GM18520 (cell line): ENCODE results near the gene IDH3G.

ENCODE experiments used
- ATAC-seq: cut with Tn5 transposase; IDR thresholded peaks from one replicate; pipeline ENCODE4 v1.9.1; 2021; ENCODE audit not compliant: unreplicated experiment

IDH3G gene

DNA sequence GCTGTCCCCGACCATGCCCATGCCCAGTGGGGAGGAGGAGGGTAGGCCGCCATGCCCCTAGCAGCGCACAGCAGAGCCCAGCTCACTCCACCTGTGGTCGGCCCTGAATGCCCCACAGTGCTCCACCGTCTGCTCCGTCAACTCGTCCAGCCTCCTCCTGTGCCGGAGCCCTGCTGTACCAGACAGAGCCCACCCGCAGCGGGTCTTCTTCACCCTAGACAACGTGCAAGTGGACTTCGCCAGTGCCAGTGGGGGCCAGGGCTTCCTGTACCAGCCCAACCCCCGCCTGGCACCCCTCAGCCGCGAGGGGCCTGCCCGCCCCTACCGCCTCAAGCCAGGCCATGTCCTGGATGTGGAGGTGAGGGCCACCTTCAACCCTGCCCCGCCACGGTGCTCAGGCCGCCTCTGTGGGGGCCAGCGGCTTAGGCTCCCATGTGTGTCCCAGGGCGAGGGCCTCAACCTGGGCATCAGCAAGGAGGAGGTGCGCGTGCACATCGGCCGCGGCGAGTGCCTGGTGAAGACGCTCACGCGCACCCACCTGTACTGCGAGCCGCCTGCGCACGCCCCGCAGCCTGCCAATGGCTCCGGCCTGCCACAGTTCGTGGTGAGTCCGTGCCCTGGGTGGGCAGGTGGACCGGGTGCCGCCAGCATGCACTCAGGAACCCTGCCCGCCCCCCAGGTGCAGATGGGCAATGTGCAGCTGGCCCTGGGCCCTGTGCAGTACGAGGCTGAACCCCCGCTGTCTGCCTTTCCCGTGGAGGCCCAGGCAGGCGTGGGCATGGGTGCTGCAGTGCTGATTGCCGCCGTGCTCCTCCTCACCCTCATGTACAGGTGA, 20.2 kb downstream of the IDH3G start:
- no peak for ATAC-seq

DNA sequence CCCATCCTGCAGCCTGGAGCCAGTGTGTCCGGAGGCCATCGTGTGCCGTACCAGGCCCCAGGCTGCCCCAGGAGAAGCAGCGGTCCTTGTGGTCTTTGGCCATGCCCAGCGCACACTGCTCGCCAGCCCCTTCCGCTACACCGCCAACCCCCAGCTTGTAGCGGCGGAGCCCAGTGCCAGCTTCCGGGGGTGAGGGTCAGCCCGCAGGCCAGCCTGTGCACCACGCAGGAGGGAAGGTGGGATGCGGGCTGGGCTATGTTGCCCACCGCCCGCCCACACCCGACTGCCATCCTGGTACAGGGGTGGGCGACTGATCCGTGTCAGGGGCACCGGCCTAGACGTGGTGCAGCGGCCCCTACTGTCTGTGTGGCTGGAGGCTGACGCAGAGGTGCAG, 21.0 kb downstream of the IDH3G start:
- ATAC-seq: no peak

DNA sequence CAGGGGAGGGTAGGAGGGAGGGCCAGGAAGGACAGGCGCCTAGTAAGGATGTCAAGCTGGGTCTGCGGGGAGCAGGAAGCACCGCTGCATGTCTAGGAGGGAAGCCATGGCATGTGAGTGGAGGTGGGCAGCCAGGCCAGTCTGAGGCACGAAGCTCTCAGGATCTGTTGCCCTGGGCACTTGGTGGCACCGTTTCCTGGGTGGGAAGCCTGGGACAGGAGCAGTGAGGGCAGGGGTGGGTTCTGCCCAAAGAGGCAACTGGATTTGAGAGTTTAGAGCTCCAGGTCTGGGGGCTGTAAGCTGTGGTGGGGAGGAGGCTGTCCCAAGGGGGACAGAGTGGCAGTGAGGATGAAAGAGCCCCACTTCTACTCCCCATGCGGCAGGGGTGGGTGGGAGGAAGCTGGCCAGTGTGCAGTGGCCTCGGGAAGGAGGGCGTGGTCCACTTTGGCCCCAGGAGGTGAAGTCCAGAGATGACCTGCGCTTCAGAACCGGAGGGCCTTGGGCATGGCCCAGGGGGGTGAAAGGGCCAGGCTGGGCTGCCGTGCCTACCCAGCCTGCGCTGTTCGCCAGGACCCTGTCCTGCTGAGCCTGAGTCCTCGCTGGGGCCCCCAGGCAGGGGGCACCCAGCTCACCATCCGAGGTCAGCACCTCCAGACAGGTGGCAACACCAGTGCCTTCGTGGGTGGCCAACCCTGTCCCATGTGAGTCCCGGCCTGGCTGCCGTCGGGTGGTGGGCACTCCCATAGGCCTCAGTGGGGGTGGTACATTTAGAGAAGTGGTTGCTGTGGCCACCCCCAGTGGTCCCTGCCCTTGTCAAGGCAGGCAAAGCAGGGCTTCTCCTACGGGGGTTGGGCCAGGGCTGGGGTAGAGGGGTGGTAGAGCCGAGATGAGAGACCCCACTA, 21.6 kb downstream of the IDH3G start:
- no peak for ATAC-seq

DNA sequence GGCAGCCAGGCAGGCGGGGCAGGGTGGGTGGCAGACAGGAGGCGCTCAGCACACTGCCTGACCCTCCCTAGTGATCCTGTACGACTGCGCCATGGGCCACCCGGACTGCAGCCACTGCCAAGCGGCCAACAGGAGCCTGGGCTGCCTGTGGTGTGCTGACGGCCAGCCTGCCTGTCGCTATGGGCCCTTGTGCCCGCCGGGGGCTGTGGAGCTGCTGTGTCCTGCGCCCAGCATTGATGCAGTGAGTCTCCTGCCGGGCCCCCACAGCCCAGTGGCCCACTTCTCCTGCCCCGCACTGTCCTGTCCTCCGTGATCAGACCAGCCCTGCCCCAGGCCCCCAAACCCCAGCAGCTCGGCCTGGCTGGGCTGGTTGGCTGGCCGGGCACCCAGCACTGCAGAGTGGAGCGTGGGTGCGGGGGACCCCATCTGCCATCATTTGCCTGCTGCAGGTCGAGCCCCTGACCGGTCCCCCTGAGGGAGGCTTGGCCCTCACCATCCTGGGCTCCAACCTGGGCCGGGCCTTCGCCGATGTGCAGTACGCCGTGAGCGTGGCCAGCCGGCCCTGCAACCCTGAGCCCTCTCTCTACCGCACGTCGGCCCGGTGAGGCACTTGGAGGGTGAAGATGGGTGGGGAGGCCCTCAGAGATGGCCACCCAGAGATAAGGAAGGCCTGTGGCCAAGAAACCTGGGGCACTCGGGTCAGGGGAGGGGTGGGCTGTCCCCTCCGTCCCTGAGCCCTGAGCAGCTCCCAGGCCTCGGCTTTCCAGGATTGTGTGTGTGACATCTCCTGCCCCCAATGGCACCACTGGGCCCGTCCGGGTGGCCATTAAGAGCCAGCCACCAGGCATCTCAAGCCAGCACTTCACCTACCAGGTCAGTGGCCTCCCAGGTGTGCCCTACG, 22.5 kb downstream of the IDH3G start:
- no peak for ATAC-seq

DNA sequence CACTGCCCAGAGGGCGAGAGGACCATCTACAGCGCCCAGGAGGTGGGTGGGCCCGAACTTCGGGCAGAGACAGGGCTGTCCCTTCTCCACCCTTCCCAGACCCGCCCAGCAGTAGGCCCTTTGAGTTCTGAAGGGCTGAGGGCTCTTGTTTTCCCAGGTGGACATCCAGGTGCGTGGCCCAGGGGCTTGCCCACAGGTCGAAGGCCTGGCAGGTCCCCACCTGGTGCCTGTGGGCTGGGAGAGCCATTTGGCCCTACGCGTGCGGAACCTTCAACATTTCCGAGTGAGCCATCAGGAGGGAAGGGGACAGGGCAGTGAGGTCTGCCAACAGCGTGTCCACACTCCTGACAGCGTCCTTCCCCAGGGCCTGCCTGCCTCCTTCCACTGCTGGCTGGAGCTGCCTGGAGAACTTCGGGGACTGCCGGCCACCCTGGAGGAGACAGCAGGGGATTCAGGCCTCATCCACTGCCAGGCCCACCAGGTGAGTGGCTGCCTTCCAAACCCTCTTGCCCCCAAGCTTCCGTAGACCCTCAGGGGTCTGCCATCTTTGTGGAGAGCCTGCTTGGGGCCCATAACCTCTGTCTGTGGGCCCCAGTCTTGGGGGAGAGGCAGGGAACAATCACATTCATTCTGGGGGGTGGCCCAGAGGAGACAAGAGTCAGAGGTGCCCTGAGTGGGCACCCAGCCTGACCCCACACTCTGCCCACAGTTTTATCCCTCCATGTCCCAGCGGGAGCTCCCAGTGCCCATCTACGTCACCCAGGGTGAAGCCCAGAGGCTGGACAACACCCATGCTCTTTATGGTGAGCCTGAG, 23.4 kb downstream of the IDH3G start:
- ATAC-seq: no peak

DNA sequence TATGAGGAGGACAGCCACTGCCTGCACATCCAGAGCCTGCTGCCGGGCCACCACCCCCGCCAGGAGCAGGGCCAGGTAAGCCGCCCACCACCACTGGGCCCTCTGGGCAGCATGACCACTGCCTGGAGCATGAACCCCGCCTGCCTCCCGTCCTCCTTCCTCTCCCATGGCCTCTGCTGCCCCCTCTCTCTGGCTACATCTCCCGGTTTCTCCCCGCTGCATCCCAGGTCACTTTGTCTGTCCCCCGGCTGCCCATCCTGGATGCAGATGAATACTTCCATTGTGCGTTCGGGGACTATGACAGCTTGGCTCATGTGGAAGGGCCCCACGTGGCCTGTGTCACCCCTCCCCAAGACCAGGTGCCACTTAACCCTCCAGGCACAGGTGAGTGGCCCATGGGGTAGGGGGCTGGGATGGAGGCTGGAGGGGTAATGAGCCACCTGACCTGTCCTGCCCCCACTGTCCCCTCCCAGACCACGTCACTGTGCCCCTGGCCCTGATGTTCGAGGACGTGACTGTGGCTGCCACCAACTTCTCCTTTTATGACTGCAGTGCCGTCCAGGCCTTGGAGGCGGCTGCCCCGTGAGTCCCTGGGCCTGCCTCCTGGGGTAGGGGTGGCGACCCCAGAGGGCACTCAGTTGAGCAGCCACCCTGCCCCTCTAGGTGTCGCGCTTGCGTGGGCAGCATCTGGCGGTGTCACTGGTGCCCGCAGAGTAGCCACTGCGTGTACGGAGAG, 24.1 kb downstream of the IDH3G start:
- no peak for ATAC-seq

DNA sequence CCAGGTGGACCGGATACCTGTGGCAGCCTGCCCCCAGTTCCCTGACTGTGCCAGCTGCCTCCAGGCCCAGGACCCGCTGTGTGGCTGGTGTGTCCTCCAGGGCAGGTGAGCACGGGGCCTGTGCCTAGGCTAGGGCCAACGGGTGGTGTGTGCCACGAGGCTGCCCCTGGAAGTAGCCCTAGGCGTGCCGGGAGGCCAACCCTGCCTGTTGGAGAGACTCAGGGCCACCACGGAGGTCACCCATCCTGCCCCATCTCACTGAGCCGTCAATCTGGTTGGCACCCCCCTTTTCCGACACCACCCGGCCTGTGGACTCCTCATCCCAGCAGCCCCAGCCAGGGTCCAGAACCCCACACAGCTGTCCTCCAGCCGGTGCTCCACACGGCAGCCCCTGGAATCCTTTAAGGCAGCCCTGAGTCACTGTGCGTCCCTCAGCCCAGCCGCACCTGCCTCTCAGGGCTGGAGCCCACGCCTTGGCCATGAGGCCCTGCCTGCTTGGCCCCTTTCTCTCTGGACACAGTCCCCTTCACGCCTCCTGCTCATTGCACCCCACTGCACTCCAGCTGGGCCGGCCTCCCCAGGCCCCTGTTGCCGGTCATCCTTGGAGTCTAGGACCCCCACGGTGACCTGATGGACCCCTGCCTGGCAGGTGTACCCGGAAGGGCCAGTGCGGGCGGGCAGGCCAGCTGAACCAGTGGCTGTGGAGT, 24.9 kb downstream of the IDH3G start:
- ATAC-seq: no peak

DNA sequence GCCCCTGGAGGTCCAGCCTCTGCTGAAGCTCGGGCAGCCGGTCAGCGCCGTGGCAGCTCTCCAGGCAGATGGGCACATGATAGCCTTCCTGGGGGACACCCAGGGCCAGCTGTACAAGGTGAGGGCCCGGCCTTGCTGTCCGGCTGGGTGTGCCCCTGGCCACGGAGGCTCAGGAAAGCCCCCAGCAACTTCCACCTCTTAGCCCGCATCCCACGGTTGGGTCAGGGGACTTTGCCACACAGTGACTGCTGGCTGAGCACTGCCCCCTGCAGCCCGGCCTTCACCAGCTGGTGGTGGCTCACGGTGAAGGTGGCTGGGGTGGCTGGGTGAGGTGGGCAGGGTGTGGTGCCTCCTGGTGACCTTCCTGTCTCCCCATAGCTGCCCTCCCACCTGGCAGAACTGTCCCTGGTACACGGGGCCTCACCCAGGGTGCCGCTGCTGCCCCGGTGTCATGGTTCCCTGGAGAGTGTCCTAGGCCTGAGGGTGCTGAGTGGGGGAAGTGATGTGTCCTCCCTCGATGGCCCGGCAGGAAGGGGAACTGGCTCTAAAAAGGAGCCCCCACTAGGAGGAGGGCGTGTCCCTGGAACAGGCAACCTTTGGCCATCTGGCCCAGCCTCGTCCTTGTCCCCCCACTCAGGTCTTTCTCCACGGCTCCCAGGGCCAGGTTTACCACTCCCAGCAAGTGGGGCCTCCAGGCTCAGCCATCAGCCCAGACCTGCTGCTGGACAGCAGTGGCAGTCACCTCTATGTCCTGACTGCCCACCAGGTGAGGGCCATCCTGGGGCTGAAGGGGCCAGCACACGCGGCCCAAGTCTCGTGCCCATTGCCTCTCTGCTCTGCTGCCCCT, 25.6 kb downstream of the IDH3G start:
- ATAC-seq: no peak

DNA sequence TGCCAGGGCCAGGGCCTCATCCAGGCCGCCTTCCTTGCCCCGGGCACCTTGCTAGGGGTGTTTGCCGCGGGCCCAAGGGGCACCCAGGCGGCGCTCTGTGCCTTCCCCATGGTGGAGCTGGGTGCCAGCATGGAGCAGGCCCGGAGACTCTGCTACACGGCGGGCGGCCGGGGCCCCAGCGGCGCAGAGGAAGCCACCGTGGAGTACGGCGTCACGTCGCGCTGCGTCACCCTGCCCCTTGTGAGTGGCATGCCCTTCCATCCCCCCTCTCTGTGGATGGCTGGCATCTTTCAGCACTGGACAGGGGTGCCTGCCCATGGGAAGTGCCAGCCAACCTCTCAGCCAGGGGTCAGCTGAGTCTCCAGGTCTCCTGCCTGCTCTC, 26.5 kb downstream of the IDH3G start:
- no peak for ATAC-seq

DNA sequence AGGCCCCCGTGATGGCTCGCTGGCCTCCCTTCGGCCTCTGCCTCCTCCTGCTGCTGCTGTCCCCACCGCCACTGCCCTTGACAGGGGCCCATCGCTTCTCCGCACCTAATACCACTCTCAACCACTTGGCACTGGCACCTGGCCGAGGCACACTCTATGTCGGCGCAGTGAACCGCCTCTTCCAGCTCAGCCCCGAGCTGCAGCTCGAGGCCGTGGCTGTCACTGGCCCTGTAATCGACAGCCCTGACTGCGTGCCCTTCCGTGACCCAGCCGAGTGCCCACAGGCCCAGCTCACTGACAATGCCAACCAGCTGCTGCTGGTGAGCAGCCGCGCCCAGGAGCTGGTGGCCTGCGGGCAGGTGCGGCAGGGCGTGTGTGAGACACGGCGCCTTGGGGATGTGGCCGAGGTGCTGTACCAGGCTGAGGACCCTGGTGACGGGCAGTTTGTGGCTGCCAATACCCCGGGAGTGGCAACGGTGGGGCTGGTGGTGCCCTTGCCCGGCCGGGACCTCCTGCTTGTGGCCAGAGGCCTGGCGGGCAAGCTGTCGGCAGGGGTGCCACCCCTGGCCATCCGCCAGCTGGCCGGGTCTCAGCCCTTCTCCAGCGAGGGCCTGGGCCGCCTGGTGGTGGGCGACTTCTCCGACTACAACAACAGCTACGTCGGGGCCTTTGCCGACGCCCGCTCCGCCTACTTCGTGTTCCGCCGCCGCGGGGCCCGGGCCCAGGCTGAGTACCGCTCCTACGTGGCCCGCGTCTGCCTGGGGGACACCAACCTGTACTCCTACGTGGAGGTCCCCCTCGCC, 27.1 kb downstream of the IDH3G start:
- no peak for ATAC-seq

DNA sequence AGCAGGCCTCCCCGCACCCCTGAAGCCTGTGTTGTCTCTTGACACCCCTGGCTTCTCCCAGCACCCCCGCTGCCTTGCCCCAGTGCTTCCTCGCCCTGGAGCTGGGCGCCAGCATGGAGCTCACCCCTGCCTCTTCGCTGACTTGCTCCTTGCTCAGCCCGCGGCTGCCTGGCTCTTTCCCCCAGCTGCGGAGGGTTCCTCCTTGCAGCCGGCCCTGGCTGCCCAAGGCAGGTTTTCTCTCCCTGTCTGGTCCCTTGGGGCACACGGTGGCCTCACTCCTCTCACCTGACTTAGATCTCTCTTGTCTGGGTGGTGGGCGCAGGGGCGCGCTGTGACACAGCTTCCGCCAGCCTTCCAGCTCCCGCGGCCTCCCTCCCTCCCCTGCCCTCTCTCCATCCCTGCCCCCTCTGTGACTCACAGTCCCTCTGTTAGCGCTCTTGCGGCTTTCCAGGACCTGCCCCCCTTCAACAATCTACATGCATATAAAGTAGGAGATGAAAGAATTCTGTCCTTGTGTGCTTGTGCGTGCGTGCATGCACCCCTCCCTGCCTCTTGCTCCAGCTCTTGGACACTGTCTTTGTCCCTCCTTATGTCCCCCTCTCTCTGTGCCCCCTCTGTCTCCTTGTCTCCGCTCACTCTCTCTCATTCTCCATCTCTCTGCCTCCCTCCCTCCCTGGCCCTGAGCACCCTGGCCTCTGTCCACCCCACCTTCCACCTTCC, 27.9 kb downstream of the IDH3G start:
- no peak for ATAC-seq

DNA sequence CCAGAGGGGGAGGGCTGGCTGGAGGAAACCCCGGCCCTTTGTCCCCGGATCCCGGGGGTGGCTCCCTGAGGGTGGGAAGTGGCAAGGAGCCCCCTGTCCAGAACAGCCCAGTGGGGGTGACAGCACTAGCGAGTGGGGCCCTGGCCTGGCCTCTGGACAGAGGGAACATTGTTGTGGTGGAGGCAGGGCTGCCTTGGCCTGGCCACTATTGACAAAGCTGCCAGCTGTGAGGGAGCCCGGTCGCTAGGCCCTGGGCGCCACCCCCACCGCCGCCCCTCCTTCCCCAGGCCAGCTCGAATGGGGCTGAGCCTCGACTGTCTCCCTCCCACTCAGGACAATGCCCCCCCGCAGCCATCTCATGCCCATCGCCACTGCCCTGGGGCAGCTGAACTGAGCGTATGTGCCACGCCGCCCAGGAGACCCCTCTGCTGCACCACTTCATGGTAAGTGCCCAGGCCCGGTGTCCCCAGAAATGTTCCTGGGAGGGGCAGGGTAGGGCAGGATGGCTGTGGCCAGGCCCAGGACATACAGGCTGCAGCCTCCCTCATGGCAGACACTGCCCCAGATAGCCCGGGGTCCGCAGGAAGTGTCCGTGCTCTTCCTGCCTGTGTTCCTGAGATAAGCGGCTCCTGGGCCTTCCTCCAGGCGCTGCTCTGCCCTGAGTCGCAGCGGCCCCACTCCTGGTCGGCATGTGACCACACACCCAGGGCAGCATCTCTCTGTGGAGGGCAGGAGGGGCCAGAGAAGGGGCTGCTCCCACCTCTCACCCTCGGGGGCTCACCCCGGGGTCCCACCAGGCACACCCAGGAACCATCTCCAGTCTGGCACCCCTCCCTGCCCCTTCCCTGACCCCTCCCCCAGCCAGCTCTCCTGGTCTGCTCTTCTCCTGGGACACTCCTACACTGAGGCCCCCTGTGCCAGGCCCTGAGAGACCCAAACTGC, 28.8 kb downstream of the IDH3G start:
- ATAC-seq: no peak

DNA sequence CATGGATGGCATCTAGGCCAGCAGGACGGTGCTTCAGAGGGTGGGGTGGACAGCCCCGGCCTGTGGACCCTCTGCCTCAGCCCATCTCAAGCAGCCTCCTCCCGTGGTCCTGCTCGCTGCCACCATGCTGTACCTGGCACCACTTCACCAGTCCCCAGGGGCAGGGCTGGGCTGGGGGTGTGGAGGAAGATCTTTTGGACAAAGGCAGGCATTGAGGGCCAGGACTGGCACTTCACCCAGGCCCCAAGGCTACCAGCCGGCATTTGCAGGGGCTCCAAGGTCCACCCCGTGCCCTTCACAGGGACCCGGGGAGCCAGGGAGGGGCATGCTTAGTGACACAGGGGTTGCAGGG, 29.4 kb downstream of the IDH3G start:
- ATAC-seq: no peak

DNA sequence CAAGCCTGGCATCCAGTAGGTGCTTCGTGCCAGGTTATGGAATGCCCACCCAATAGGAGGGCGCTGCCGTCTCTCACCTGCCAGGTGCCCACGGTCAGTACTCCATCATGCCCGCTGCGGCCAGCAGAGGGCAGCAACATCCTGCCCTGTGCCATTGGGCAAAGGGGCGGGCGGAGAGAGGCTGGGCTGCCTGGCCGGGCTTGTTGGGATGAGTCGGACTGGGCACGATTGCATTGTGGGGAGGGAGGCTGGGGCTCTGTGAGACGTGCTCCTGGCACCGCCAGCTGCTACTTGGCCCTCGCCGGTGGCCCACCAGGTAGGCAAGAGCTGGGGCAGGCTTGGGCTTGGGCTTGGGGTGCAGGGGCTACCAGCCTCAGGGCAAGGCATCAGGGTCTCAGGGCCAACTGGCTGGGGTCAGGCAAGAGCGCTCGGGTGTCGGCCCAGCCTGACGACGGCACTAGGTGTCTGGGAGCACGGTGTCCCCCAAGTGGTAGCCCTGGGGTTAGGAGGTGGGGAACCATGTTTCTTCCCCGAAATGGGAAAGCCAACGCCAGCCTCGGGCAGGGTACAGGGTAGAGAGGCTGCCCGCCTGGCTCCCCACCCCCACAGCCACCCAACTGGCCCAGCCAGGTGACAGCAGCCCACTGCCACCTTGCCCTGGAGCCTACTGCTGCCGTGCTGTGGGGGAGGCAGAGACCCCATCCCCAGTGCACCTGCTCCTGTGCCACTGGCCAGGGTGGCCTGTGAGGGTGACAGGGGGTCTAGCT, 30.0 kb downstream of the IDH3G start, which contains the start of gene PLXNB3:
PLXNB3 (plus strand) TSS at position 261 of the 767 bp plus-strand sequence. CDS start 1,287 bp downstream, outside the sequence.
- ATAC-seq: no peak
